Neural cell (in vitro differentiated cells): ENCODE measurements around the gene RTN4RL1.

ENCODE experiments used
- CTCF ChIP-seq: fragments of 450-650 bp; IDR thresholded peaks from 2 replicates; pipeline ENCODE4 v1.5.1; 2014; ENCODE audit warnings: antibody characterized with exemption, mild to moderate bottlenecking, moderate library complexity; ENCODE audit not compliant: poor library complexity, severe bottlenecking
- EP300 ChIP-seq: fragments of 450-650 bp; conservative IDR thresholded peaks from 2 replicates; pipeline ENCODE4 v1.6.1; 2014; ENCODE audit warnings: antibody characterized with exemption, mild to moderate bottlenecking, moderate library complexity; ENCODE audit not compliant: poor library complexity, severe bottlenecking

GRCh38 chr17:2011411-2012371 lies 13.4 kb downstream of the RTN4RL1 start:
- TF ChIP-seq CTCF (no peak), EP300 (no peak)
